Mesothelial cell of epicardium (in vitro differentiated cells): ENCODE results near the gene BRME1. TPM values are rescaled to one million over a fixed set of nuclear protein-coding genes. Genes with fewer than 3 reads are reported as not detected.
A peak's percentile ranks its signal among the peaks of the same experiment; 100 is the strongest.

ENCODE experiments used
- DNase-seq, 2 experiments: peaks; one replicate each; pipeline ENCODE4 v3.0.0; 2021; ENCODE audit warnings: low spot score in 2 of 2; ENCODE audit not compliant: unreplicated experiment in 2 of 2
- H3K27ac Mint-ChIP-seq: 2 replicates; pipeline ENCODE4 v1.8.0; 2021; ENCODE audit warnings: mixed read lengths
- H3K27me3 Mint-ChIP-seq: 2 replicates; pipeline ENCODE4 v1.8.0; 2021; ENCODE audit warnings: low read depth, mixed read lengths
- H3K36me3 Mint-ChIP-seq: 2 replicates; pipeline ENCODE4 v1.8.0; 2021; ENCODE audit warnings: mixed read lengths
- H3K4me1 Mint-ChIP-seq: 2 replicates; pipeline ENCODE4 v1.8.0; 2021; ENCODE audit warnings: mixed read lengths
- H3K4me3 Mint-ChIP-seq: 2 replicates; pipeline ENCODE4 v1.8.0; 2021; ENCODE audit warnings: mild to moderate bottlenecking, moderate library complexity, mixed read lengths
- H3K9me3 Mint-ChIP-seq: 2 replicates; pipeline ENCODE4 v1.8.0; 2021; ENCODE audit warnings: mixed read lengths
- CTCF ChIP-seq: fragments of 200-600 bp; sonication (generic); IDR thresholded peaks from one replicate; pipeline ENCODE4 v1.5.0; 2021; ENCODE audit warnings: antibody characterized with exemption; ENCODE audit not compliant: unreplicated experiment
- total RNA-seq: library from RNA; stranded (reverse); gene quantifications from 3 replicates; pipeline ENCODE4 v1.2.1, GENCODE V29; 2021

BRME1 gene
- total RNA-seq, 1 donor from 2014 or later, result 6.3 TPM

GRCh38 chr19:13917888-13918406, 12.0 kb upstream of the BRME1 start:
- Mint-ChIP-seq H3K27ac (no peak overlapping the region), H3K27me3 (no peaks in the 10 kb centered on the region), H3K4me3 (no peak overlapping the region), H3K36me3 (peaks cover 43% of the 10 kb centered on the region), H3K4me1 (no peaks in the 10 kb centered on the region), H3K9me3 (no peaks in the 10 kb centered on the region)
- DNase-seq, result no peak
- TF ChIP-seq CTCF, result no peak

- no peak overlapping the region for H3K4me3 Mint-ChIP-seq
- no peak for TF ChIP-seq CTCF
- no peaks in the 10 kb centered on the region for H3K9me3 Mint-ChIP-seq
- H3K4me1 Mint-ChIP-seq, result no peaks in the 10 kb centered on the region
- no peaks in the 10 kb centered on the region for H3K27me3 Mint-ChIP-seq
- peaks cover 28% of the 10 kb centered on the region for H3K36me3 Mint-ChIP-seq
- no peak overlapping the region for H3K27ac Mint-ChIP-seq
- DNase-seq, result no peak
These were observed 8.9 kb upstream of the BRME1 start for GRCh38 chr19:13914777-13915176.

- Mint-ChIP-seq H3K36me3 (peaks cover 28% of the 10 kb centered on the region), H3K9me3 (no peaks in the 10 kb centered on the region), H3K4me3 (no peak overlapping the region), H3K4me1 (no peaks in the 10 kb centered on the region), H3K27me3 (no peaks in the 10 kb centered on the region), H3K27ac (no peak overlapping the region)
- TF ChIP-seq CTCF, result no peak
- no peak for DNase-seq
These were observed 7.4 kb upstream of the BRME1 start for GRCh38 chr19:13913352-13913751.

- Mint-ChIP-seq H3K27ac (no peak overlapping the region), H3K27me3 (no peaks in the 10 kb centered on the region), H3K36me3 (peaks cover 17% of the 10 kb centered on the region), H3K4me3 (no peak overlapping the region), H3K9me3 (no peaks in the 10 kb centered on the region), H3K4me1 (peaks cover 11% of the 10 kb centered on the region)
- TF ChIP-seq CTCF, result no peak
- DNase-seq, result no peak
These were observed 3.5 kb upstream of the BRME1 start for GRCh38 chr19:13909430-13909829.

GRCh38 chr19:13908674-13909073, 2.8 kb upstream of the BRME1 start:
- TF ChIP-seq CTCF, result no peak
- no peak for DNase-seq
- Mint-ChIP-seq H3K27ac (no peak overlapping the region), H3K27me3 (no peaks in the 10 kb centered on the region), H3K4me1 (peaks cover 11% of the 10 kb centered on the region), H3K4me3 (no peak overlapping the region), H3K9me3 (no peaks in the 10 kb centered on the region), H3K36me3 (peaks cover 17% of the 10 kb centered on the region)

GRCh38 chr19:13906910-13907309, 993 bp upstream of the BRME1 start:
- peak overlapping the region; percentile 78 for H3K4me3 Mint-ChIP-seq
- H3K27me3 Mint-ChIP-seq, result no peaks in the 10 kb centered on the region
- DNase-seq, result no peak
- H3K9me3 Mint-ChIP-seq, result no peaks in the 10 kb centered on the region
- no peak for TF ChIP-seq CTCF
- peaks cover 15% of the 10 kb centered on the region for H3K36me3 Mint-ChIP-seq
- peaks cover 11% of the 10 kb centered on the region for H3K4me1 Mint-ChIP-seq
- no peak overlapping the region for H3K27ac Mint-ChIP-seq
